Measurements from ENCODE around the gene SERPINA3. TPM values are rescaled to one million over a fixed set of nuclear protein-coding genes. Genes with fewer than 3 reads are reported as not detected.

SERPINA3 gene
- total and polyA plus RNA-seq, 8 donors = 1,011 to 4,136 (median 2,518) TPM

- Histone ChIP-seq H3K4me3 (no peak overlapping the region), H3K27ac (no peak overlapping the region), H3K36me3 (no peaks in the 10 kb centered on the region), H3K27me3 (no peaks in the 10 kb centered on the region), H3K4me1 (no peaks in the 10 kb centered on the region), H3K9me3 (no peaks in the 10 kb centered on the region)
- DNase-seq = no peak
- FAIRE-seq = no peak
- intact Hi-C loops (cut with DNase I) = no loop called here
- WGBS, 2 donors = 84 to 93% methylated on average over 7 of the region's 7 CpGs
- no peak for TF ChIP-seq CTCF (IDR thresholded peaks at IDR 0.05)
- no peak for ATAC-seq
These were observed 60.9 kb downstream of the SERPINA3 start for GRCh38 chr14:94673071-94673470.

Other genes with a start within 250 kb of the SERPINA3 start
- not detected for gene SERPINA2, start 245.7 kb upstream of the SERPINA3 start, total RNA-seq
- not detected for gene SERPINA2, start 245.7 kb upstream of the SERPINA3 start, polyA plus RNA-seq
- gene SERPINA1, start 223.8 kb upstream of the SERPINA3 start, total RNA-seq = 100 to 1,000 TPM in 4 of 6 donors, 10 to 100 TPM in 2; 45.0 to 328 (median 170) TPM
- gene SERPINA1, start 223.8 kb upstream of the SERPINA3 start, polyA plus RNA-seq = 100 to 1,000 TPM in 1 of 2 donors, 10 to 100 TPM in 1; 45.7 to 246 TPM
- not detected for gene SERPINA11, start 159.6 kb upstream of the SERPINA3 start, total RNA-seq
- gene SERPINA11, start 159.6 kb upstream of the SERPINA3 start, polyA plus RNA-seq = not detected
- gene SERPINA9, start 136.2 kb upstream of the SERPINA3 start, total RNA-seq = not detected
- gene SERPINA9, start 136.2 kb upstream of the SERPINA3 start, polyA plus RNA-seq = not detected
- not detected for gene SERPINA12, start 102.9 kb upstream of the SERPINA3 start, total RNA-seq
- not detected for gene SERPINA12, start 102.9 kb upstream of the SERPINA3 start, polyA plus RNA-seq
- gene SERPINA4, start 50.9 kb upstream of the SERPINA3 start, total RNA-seq = 10 to 100 TPM; 51.5 to 88.5 (median 59.7) TPM
- gene SERPINA4, start 50.9 kb upstream of the SERPINA3 start, polyA plus RNA-seq = 100 to 1,000 TPM; 103 to 119 TPM
- 100 to 1,000 TPM in 1 of 6 donors, 10 to 100 TPM in 5; 52.3 to 130 (median 96.0) TPM for gene SERPINA5, start 31.0 kb upstream of the SERPINA3 start, total RNA-seq
- 100 to 1,000 TPM in 1 of 2 donors, 10 to 100 TPM in 1; 67.2 to 139 TPM for gene SERPINA5, start 31.0 kb upstream of the SERPINA3 start, polyA plus RNA-seq
- gene GSC, start 157.7 kb downstream of the SERPINA3 start, total RNA-seq = under 1 TPM; 0.35 to 0.84 (median 0.54) TPM
- gene GSC, start 157.7 kb downstream of the SERPINA3 start, polyA plus RNA-seq = 1 to 10 TPM in 1 of 2 donors, under 1 TPM in 1; 0.38 to 1.7 TPM

Data from pancreas (tissue), 10 donors.